ENCODE data around the gene MPHOSPH6. TPM values are rescaled to one million over a fixed set of nuclear protein-coding genes. Genes with fewer than 3 reads are reported as not detected.

The MPHOSPH6 gene
- total and polyA plus RNA-seq, 2 of the 13 experiments (the other 11 are each of a cell fraction or from before 2014, with no cell fraction given) = 28.4 to 76.4 TPM

- TF ChIP-seq, protein P1, sequence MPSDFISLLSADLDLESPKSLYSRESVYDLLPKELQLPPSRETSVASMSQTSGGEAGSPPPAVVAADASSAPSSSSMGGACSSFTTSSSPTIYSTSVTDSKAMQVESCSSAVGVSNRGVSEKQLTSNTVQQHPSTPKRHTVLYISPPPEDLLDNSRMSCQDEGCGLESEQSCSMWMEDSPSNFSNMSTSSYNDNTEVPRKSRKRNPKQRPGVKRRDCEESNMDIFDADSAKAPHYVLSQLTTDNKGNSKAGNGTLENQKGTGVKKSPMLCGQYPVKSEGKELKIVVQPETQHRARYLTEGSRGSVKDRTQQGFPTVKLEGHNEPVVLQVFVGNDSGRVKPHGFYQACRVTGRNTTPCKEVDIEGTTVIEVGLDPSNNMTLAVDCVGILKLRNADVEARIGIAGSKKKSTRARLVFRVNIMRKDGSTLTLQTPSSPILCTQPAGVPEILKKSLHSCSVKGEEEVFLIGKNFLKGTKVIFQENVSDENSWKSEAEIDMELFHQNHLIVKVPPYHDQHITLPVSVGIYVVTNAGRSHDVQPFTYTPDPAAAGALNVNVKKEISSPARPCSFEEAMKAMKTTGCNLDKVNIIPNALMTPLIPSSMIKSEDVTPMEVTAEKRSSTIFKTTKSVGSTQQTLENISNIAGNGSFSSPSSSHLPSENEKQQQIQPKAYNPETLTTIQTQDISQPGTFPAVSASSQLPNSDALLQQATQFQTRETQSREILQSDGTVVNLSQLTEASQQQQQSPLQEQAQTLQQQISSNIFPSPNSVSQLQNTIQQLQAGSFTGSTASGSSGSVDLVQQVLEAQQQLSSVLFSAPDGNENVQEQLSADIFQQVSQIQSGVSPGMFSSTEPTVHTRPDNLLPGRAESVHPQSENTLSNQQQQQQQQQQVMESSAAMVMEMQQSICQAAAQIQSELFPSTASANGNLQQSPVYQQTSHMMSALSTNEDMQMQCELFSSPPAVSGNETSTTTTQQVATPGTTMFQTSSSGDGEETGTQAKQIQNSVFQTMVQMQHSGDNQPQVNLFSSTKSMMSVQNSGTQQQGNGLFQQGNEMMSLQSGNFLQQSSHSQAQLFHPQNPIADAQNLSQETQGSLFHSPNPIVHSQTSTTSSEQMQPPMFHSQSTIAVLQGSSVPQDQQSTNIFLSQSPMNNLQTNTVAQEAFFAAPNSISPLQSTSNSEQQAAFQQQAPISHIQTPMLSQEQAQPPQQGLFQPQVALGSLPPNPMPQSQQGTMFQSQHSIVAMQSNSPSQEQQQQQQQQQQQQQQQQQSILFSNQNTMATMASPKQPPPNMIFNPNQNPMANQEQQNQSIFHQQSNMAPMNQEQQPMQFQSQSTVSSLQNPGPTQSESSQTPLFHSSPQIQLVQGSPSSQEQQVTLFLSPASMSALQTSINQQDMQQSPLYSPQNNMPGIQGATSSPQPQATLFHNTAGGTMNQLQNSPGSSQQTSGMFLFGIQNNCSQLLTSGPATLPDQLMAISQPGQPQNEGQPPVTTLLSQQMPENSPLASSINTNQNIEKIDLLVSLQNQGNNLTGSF (CRISPR knock-in tag; IDR thresholded peaks at IDR 0.05) = no peak
- TF ChIP-seq HNF1B (CRISPR knock-in tag; IDR thresholded peaks at IDR 0.05) = no peak
- TF ChIP-seq SP4 (CRISPR knock-in tag; IDR thresholded peaks at IDR 0.05) = no peak
- no peak for TF ChIP-seq PCBP2 (optimal IDR thresholded peaks at IDR 0.05; ENCODE audit: low read depth, low read length, poor library complexity, severe bottlenecking)
- TF ChIP-seq ZNF17 (CRISPR knock-in tag; IDR thresholded peaks at IDR 0.05) = no peak
- TF ChIP-seq, protein P2, sequence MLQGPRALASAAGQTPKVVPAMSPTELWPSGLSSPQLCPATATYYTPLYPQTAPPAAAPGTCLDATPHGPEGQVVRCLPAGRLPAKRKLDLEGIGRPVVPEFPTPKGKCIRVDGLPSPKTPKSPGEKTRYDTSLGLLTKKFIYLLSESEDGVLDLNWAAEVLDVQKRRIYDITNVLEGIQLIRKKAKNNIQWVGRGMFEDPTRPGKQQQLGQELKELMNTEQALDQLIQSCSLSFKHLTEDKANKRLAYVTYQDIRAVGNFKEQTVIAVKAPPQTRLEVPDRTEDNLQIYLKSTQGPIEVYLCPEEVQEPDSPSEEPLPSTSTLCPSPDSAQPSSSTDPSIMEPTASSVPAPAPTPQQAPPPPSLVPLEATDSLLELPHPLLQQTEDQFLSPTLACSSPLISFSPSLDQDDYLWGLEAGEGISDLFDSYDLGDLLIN (CRISPR knock-in tag; IDR thresholded peaks at IDR 0.05; ENCODE audit: borderline replicate concordance) = no peak
- H3K4me1 ChIP-seq (ENCODE audit: insufficient read depth, low read length) = no peaks in the 10 kb centered on the region
- H4K20me1 ChIP-seq (ENCODE audit: insufficient read depth, low read length) = no peaks in the 10 kb centered on the region
- DNase-seq (ENCODE audit: low spot score) (no peak), ATAC-seq (no peak), FAIRE-seq (no peak)
- no peak overlapping the region for H3K27ac ChIP-seq (ENCODE audit: extremely low read length, insufficient read depth, low read length)
- H3K79me2 ChIP-seq (ENCODE audit: insufficient read depth, low read length) = no peaks in the 10 kb centered on the region
- no peak overlapping the region for H3K9ac ChIP-seq (ENCODE audit: insufficient read depth, low read depth, low read length)
- in situ Hi-C loops (cut with HindIII; ENCODE audit: extremely low pct_ligation_motif_present, low pct_unique_long_range_greater_than_20kb) = no loop called here
- POLR2A ChIA-PET = no interaction called here
- intact Hi-C loops (cut with micrococcal nuclease; ENCODE audit: unreplicated experiment) = loop anchor here (1.0 kb wide), 1 partner anchor 20 kb away; no protein-coding TSS in a partner anchor
- no TSS peak for BruUV-seq (replicated peaks)
- no peaks in the 10 kb centered on the region for H3K36me3 ChIP-seq (replicated peaks in 1 of 2; ENCODE audit: control insufficient read depth in 1 of 2, insufficient read depth in 2 of 2, low read length in 2 of 2)
- no peak overlapping the region for H3K4me2 ChIP-seq (ENCODE audit: low read depth, low read length)
- WGBS (ENCODE audit: low lambda C conversion rate) = 0% methylated on average over 1 of the region's 1 CpG
- H3K27me3 ChIP-seq (ENCODE audit: control insufficient read depth in 1 of 2, insufficient read depth in 2 of 2, low read length in 2 of 2) = no peaks in the 10 kb centered on the region
- no peaks in the 10 kb centered on the region for H3K9me3 ChIP-seq (ENCODE audit: low read length)
- CTCF ChIA-PET (ENCODE audit: low intra/inter-chr PET ratio, low total read pairs) = no interaction called here
- no peak overlapping the region for H2AFZ ChIP-seq (ENCODE audit: low read length)
- H3K4me3 ChIP-seq (replicated peaks in 1 of 3; ENCODE audit: insufficient read depth in 1 of 3, low read depth in 2 of 3, low read length in 3 of 3) = no peak overlapping the region
Observed at GRCh38 chr16:82201926-82202325, 31.9 kb upstream of the MPHOSPH6 start.

All from HepG2 (cell line).